HG03571 (cell line): ENCODE measurements around the gene BIRC5.

ENCODE experiments used
- ATAC-seq: cut with Tn5 transposase; IDR thresholded peaks from one replicate; pipeline ENCODE4 v1.9.1; 2021; ENCODE audit not compliant: unreplicated experiment

BIRC5 gene

GRCh38 chr17:78183916-78184315 is 30.1 kb upstream of the BIRC5 start:
- ATAC-seq = no peak

- no peak for ATAC-seq
Observed at GRCh38 chr17:78184351-78184750, 29.7 kb upstream of the BIRC5 start.

- ATAC-seq = no peak
Observed at GRCh38 chr17:78184868-78185267, 29.2 kb upstream of the BIRC5 start.

- no peak for ATAC-seq
Observed at GRCh38 chr17:78185981-78186691, 27.9 kb upstream of the BIRC5 start.

- peak; percentile 89 for ATAC-seq
Observed at GRCh38 chr17:78186692-78187595, 27.1 kb upstream of the BIRC5 start, which contains the start of the genes AFMID and TK1. Gene AFMID (plus strand): TSS chr17:78187362. CDS start chr17:78187371, 9 bp downstream. Gene TK1 (minus strand): TSS chr17:78187052. CDS start chr17:78186994, 58 bp downstream.

- ATAC-seq = no peak
Observed at GRCh38 chr17:78196716-78197115, 17.3 kb upstream of the BIRC5 start.

- no peak for ATAC-seq
Observed at GRCh38 chr17:78197147-78197832, 16.8 kb upstream of the BIRC5 start.

- ATAC-seq = no peak
Observed at GRCh38 chr17:78200451-78200850, 13.6 kb upstream of the BIRC5 start.

GRCh38 chr17:78202666-78203065 is 11.4 kb upstream of the BIRC5 start:
- ATAC-seq = no peak

- ATAC-seq = no peak
Observed at GRCh38 chr17:78204387-78205123, 9.5 kb upstream of the BIRC5 start.

- no peak for ATAC-seq
Observed at GRCh38 chr17:78205124-78205775, 8.8 kb upstream of the BIRC5 start.

- no peak for ATAC-seq
Observed at GRCh38 chr17:78206298-78206697, 7.8 kb upstream of the BIRC5 start.

GRCh38 chr17:78208486-78208885 is 5.6 kb upstream of the BIRC5 start:
- no peak for ATAC-seq

GRCh38 chr17:78210111-78210510 is 3.9 kb upstream of the BIRC5 start:
- ATAC-seq = no peak

- no peak for ATAC-seq
Observed at GRCh38 chr17:78211032-78211431, 3.0 kb upstream of the BIRC5 start.

GRCh38 chr17:78214706-78215061 is 631 bp downstream of the BIRC5 start:
- no peak for ATAC-seq

GRCh38 chr17:78219396-78220150 is 5.5 kb downstream of the BIRC5 start:
- no peak for ATAC-seq

- ATAC-seq = no peak
Observed at GRCh38 chr17:78223061-78223460, 9.0 kb downstream of the BIRC5 start.

- no peak for ATAC-seq
Observed at GRCh38 chr17:78223765-78224164, 9.7 kb downstream of the BIRC5 start.
